ENCODE measurements around the gene CD247.

Gene CD247

DNA sequence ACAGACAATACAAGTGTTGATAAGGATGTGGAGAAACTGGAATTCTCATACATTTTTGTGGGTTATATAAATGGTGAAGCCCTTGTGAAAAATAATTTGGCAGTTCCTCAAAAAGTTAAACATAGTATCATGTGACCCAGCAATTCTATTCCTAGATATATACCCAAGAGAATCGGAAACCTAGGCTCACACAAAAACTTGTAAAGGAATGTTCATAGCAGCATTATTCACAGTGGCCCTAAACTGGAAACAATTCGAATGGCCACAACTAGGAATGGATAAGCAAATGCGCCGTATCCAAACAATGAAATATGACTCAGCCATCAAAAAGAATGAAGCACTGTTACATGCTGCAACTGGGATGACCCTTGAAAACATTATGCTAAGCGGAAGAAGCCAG, 3.9 kb upstream of the CD247 start:
- Histone ChIP-seq H3K4me1 (ENCODE audit: control insufficient read depth, insufficient read depth, low read length) (peaks cover 8% of the 10 kb centered on the region; the same call in 1 of the 2 replicates), H3K4me3 (ENCODE audit: low read depth, low read length) (no peak overlapping the region), H3K9me3 (ENCODE audit: control insufficient read depth, insufficient read depth, low read depth, low read length) (no peaks in the 10 kb centered on the region), H3K27ac (ENCODE audit: low read depth, low read length) (no peak overlapping the region), H3K9ac (ENCODE audit: low read length) (no peak overlapping the region), H3K36me3 (ENCODE audit: control insufficient read depth, insufficient read depth, low read length) (no peaks in the 10 kb centered on the region), H3K27me3 (ENCODE audit: control insufficient read depth, insufficient read depth, low read length) (peaks cover 13% of the 10 kb centered on the region; the same call in 1 of the 2 replicates)

DNA sequence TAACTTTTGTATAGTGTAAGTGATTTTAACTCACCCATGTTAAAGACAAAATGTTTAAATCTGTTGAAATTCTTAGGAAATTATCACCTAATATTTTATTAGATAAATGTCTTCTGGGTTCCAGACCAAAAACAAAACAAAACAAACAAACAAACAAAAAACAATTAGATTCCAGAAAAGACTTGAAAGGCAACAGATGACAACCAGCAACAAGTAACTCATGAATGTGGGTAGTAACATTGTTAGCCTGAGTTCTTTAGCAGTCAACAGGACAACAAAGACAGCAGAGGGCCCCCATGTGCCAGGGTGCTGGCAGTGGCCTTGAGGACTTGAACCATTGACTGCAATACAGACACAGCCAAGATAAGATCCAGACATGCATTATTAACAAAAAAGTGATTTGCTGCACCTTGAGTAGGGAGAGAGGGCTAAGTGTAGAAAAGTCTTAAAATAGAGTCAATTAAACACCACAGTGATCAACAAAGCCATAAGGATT, 2.4 kb upstream of the CD247 start:
- Histone ChIP-seq H3K27ac (ENCODE audit: low read depth, low read length) (no peak overlapping the region), H3K9me3 (ENCODE audit: control insufficient read depth, insufficient read depth, low read depth, low read length) (no peaks in the 10 kb centered on the region), H3K36me3 (ENCODE audit: control insufficient read depth, insufficient read depth, low read length) (no peaks in the 10 kb centered on the region), H3K27me3 (ENCODE audit: control insufficient read depth, insufficient read depth, low read length) (peaks cover 3% of the 10 kb centered on the region; the same call in 1 of the 2 replicates), H3K4me3 (ENCODE audit: low read depth, low read length) (no peak overlapping the region), H3K4me1 (ENCODE audit: control insufficient read depth, insufficient read depth, low read length) (no peaks in the 10 kb centered on the region), H3K9ac (ENCODE audit: low read length) (no peak overlapping the region)

DNA sequence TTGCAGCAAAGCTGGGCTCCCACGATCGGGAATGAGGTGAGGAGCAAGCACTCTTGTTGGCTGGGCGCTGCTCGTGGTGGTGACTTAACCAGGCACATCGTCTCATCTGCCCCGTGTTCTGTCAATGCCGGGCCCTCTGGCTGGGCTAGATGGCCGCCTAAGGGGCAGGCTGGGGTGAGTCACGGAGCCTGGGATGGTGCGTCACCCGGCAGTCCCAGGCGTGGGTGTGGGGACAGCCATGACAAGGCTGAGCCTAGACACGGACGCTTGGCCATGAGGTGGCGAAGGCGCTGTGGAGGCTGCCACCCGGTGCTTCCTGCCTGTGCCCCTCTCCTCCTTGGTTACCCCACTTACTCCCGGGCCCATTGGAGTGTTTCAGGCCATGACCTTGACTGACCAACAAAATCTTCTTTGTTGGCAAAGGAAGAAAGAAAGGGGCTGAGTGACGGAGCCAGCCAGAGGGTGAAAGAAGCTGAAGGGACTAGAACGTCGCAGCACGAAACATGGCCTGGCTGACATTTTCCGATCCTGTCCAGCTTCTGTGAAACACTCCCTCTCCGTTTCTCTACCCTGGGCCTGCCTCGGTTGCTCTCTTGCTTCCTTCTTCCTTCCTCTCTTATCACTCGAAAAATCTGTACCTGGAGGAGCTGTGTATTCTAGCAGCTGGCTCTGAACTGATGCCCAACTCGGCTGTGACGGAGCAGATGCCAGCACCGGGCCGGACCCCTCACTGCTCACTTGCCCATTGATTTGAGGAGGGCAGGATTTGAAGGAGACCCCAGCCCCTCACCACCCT, 596 bp downstream of the CD247 start:
- Histone ChIP-seq H3K9me3 (ENCODE audit: control insufficient read depth, insufficient read depth, low read depth, low read length) (no peaks in the 10 kb centered on the region), H3K27ac (ENCODE audit: low read depth, low read length) (no peak overlapping the region), H3K27me3 (ENCODE audit: control insufficient read depth, insufficient read depth, low read length) (peaks cover 3% of the 10 kb centered on the region; the same call in 1 of the 2 replicates), H3K9ac (ENCODE audit: low read length) (no peak overlapping the region), H3K4me3 (ENCODE audit: low read depth, low read length) (no peak overlapping the region), H3K36me3 (ENCODE audit: control insufficient read depth, insufficient read depth, low read length) (no peaks in the 10 kb centered on the region), H3K4me1 (ENCODE audit: control insufficient read depth, insufficient read depth, low read length) (no peaks in the 10 kb centered on the region)

DNA sequence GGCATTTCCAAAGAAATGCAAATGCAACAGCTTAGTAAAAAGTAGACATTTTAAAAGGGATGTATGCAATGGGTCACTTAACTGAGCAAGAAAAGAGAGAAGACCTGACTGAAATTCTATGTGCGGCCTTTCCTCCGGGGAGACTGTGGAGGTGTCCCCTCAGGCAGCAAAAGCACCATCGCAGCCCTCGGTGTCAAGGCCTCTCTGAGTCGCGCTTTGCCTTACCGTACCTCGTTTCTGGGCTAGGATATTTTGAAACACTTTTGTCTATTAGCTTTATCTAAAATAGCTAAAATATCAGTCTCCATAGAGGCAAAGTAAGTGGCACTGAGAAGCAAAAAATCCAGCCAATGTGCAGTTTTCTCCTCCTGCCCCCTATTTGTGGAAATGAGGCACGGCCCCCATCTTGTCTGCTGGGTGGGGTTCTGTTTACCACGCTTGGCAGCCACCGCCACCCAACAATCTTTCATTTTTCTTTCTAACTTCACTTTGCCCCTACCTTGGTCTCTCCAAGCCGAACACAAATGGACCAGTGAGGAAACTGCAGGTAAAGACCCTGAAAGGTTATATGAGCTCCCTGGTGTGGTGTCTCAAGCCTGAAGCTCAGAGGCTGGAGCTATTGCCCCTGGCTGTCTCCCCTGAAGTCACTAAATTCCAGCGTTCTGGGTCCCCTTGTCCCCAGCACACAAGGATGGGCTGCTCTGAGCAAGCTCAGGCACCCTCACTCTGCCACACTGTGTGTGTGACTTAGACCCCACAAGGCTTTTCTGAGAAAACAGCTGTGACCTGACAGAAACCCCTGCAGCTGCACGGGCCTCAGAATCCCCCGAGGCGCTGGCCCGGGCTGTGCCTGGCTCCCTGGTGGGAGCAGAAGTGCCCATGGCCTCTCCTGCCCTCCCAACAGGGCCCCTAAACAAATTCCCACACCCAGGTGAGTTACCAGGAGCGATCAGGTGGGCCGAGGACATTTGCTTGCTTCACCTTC, 1.6 kb downstream of the CD247 start:
- Histone ChIP-seq H3K27ac (ENCODE audit: low read depth, low read length) (no peak overlapping the region), H3K4me3 (ENCODE audit: low read depth, low read length) (no peak overlapping the region), H3K9me3 (ENCODE audit: control insufficient read depth, insufficient read depth, low read depth, low read length) (no peaks in the 10 kb centered on the region), H3K36me3 (ENCODE audit: control insufficient read depth, insufficient read depth, low read length) (no peaks in the 10 kb centered on the region), H3K4me1 (ENCODE audit: control insufficient read depth, insufficient read depth, low read length) (peaks cover 4% of the 10 kb centered on the region), H3K9ac (ENCODE audit: low read length) (no peak overlapping the region), H3K27me3 (ENCODE audit: control insufficient read depth, insufficient read depth, low read length) (peaks cover 3% of the 10 kb centered on the region; the same call in 1 of the 2 replicates)

DNA sequence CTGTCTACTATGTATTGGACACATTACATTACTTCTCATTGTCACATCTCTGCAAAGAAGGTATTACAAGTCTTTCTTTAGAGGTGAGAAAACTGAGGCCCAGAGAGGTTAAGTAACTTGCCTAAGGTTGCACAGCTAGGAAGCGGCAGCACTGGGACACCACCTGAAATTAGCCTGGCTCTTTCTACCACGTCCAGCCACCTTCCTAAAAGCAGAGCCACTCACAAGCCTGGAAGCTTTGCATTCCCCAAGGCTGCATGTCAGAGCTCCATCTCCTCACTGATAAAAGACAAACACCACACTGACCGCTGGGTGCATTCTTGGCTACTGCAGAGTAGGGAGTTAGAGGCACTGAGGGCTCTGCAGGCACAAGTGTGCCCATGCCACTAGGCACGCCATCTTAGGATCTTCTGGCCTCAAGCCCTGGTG, 2.4 kb downstream of the CD247 start:
- Histone ChIP-seq H3K36me3 (ENCODE audit: control insufficient read depth, insufficient read depth, low read length) (no peaks in the 10 kb centered on the region), H3K27me3 (ENCODE audit: control insufficient read depth, insufficient read depth, low read length) (peaks cover 3% of the 10 kb centered on the region; the same call in 1 of the 2 replicates), H3K9me3 (ENCODE audit: control insufficient read depth, insufficient read depth, low read depth, low read length) (no peaks in the 10 kb centered on the region), H3K4me3 (ENCODE audit: low read depth, low read length) (no peak overlapping the region), H3K9ac (ENCODE audit: low read length) (no peak overlapping the region), H3K4me1 (ENCODE audit: control insufficient read depth, insufficient read depth, low read length) (peaks cover 5% of the 10 kb centered on the region), H3K27ac (ENCODE audit: low read depth, low read length) (no peak overlapping the region)

DNA sequence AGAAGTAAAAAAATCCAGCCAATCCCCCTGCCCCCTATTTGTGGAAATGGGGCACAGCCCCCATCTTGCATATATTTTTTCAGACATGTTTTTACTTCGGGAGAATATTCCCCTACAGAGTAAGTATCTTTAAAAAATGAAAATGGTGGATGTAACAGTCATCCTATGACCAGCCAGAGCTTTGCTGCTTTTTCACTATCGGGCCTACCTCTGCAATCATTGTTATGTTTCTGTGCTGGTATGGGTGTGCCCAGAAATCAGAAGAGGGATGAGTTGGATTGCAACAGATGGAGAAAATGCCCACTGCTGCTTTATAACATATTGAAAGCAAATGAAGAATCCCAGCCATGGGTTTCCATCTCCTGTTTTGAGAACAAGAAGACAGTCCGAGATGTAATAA, 2.9 kb downstream of the CD247 start:
- Histone ChIP-seq H3K27ac (ENCODE audit: low read depth, low read length) (no peak overlapping the region), H3K9me3 (ENCODE audit: control insufficient read depth, insufficient read depth, low read depth, low read length) (no peaks in the 10 kb centered on the region), H3K9ac (ENCODE audit: low read length) (no peak overlapping the region), H3K27me3 (ENCODE audit: control insufficient read depth, insufficient read depth, low read length) (peaks cover 3% of the 10 kb centered on the region; the same call in 1 of the 2 replicates), H3K36me3 (ENCODE audit: control insufficient read depth, insufficient read depth, low read length) (no peaks in the 10 kb centered on the region), H3K4me1 (ENCODE audit: control insufficient read depth, insufficient read depth, low read length) (peaks cover 5% of the 10 kb centered on the region), H3K4me3 (ENCODE audit: low read depth, low read length) (no peak overlapping the region)

DNA sequence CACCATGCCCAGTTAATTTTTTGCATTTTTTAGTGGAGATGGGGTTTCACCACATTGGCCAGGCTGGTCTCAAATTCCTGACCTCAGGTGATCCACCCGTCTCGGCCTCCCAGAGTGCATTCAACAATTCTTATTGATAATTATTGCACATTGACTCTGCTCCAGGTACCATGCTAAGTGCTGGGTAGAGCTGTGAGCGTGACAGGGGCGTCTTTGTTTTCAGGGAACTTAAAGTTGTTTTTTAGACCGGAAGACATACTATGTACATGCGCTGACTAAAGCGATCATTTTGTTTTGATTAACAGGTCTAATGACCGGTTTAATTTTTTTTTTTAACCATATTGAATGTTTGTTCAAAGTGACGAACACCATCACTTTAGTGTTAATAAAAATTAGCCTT, 4.0 kb downstream of the CD247 start:
- H3K27ac ChIP-seq (ENCODE audit: low read depth, low read length) = no peak overlapping the region
- H3K4me1 ChIP-seq (ENCODE audit: control insufficient read depth, insufficient read depth, low read length) = peaks cover 5% of the 10 kb centered on the region
- H3K4me3 ChIP-seq (ENCODE audit: low read depth, low read length) = no peak overlapping the region
- no peaks in the 10 kb centered on the region for H3K9me3 ChIP-seq (ENCODE audit: control insufficient read depth, insufficient read depth, low read depth, low read length)
- no peaks in the 10 kb centered on the region for H3K36me3 ChIP-seq (ENCODE audit: control insufficient read depth, insufficient read depth, low read length)
- H3K9ac ChIP-seq (ENCODE audit: low read length) = no peak overlapping the region
- H3K27me3 ChIP-seq (ENCODE audit: control insufficient read depth, insufficient read depth, low read length) = peaks cover 3% of the 10 kb centered on the region; the same call in 1 of the 2 replicates

DNA sequence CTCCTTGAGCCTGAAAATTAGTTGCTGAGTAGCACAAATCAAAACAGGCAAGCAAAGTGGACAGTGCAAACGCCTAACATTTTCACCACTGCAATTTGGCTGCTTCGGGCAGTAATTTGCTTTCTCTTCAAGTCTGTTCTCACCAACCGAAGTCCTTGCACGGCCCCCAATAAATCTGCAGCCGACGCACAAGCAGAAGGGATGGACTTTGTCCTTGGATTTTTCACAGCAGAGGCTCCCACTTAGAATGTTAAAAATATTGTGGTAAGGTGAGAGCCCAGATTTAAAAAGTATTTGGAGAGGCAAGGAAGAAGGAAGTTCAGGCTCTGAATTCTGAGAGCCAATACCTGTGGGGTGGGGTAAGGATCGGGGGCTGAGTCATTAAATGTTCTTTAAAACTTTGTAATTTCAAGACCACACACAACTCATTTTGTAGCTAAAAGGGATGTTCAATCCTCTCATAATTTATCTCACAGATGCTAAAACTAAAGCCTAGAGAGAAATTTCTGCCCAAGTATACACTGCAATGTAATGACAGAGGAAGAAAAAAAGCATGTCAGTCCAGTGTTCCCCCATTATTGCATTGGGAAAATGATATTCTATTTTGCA, 6.2 kb downstream of the CD247 start:
- Histone ChIP-seq H3K27ac (ENCODE audit: low read depth, low read length) (no peak overlapping the region), H3K36me3 (ENCODE audit: control insufficient read depth, insufficient read depth, low read length) (no peaks in the 10 kb centered on the region)

DNA sequence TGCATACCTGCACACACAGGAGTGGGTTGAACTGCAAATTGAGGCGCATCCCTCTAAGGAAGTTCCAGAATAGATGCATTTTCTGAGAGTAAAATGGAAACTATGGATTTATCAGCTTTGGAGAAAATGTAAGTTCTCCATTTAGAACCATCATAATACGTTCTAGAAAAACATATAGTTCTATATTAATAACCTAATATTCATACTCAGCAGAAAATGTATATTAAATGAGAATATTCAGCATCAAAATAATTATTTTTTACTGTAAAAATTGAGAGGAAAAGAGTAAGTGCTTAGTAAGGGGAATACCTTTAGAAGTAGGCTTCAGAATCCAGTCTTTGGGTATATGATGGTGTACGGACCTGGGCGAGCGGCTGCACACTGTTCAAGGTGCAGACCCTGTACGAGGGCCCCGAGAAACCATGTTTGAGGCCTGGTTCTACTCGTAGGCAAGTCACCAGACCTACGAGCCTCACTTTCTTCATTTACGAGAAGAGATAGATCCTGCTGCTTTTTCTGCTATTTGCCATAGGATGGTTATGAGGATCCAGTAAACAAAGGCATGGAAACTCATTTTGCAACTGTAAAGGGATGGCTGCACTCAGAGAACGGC, 6.8 kb downstream of the CD247 start:
- Histone ChIP-seq H3K9me3 (ENCODE audit: control insufficient read depth, insufficient read depth, low read depth, low read length) (no peaks in the 10 kb centered on the region), H3K27ac (ENCODE audit: low read depth, low read length) (no peak overlapping the region), H3K4me3 (ENCODE audit: low read depth, low read length) (no peak overlapping the region), H3K4me1 (ENCODE audit: control insufficient read depth, insufficient read depth, low read length) (peaks cover 5% of the 10 kb centered on the region), H3K36me3 (ENCODE audit: control insufficient read depth, insufficient read depth, low read length) (no peaks in the 10 kb centered on the region), H3K27me3 (ENCODE audit: control insufficient read depth, insufficient read depth, low read length) (no peaks in the 10 kb centered on the region), H3K9ac (ENCODE audit: low read length) (no peak overlapping the region)

More for the DNA sequence above, 6.2 kb downstream of the CD247 start:
- Histone ChIP-seq H3K9ac (ENCODE audit: low read length) (no peak overlapping the region), H3K27me3 (ENCODE audit: control insufficient read depth, insufficient read depth, low read length) (no peaks in the 10 kb centered on the region), H3K9me3 (ENCODE audit: control insufficient read depth, insufficient read depth, low read depth, low read length) (no peaks in the 10 kb centered on the region), H3K4me1 (ENCODE audit: control insufficient read depth, insufficient read depth, low read length) (peaks cover 5% of the 10 kb centered on the region), H3K4me3 (ENCODE audit: low read depth, low read length) (no peak overlapping the region)

DNA sequence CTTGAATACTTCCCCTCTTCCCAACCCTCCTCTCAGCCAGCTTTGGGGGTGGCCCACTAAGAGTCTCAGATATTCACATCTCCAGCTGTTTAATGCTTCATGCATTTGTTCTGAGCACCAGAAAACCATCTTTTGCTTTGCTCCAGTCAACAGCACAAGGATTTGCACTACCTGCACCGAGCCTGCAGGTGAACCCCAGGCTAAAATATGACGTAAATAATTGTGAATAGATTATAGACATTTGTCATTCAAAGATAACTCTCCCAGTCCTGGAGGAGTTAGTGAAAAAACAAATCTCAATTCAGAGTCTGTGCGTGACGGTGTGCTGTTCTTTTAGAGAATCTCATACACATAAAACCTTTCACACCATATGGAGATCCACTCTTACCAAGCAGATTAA, 7.4 kb downstream of the CD247 start:
- no peak overlapping the region for H3K9ac ChIP-seq (ENCODE audit: low read length)
- no peak overlapping the region for H3K27ac ChIP-seq (ENCODE audit: low read depth, low read length)
- peaks cover 5% of the 10 kb centered on the region for H3K4me1 ChIP-seq (ENCODE audit: control insufficient read depth, insufficient read depth, low read length)
- H3K9me3 ChIP-seq (ENCODE audit: control insufficient read depth, insufficient read depth, low read depth, low read length) = no peaks in the 10 kb centered on the region
- no peak overlapping the region for H3K4me3 ChIP-seq (ENCODE audit: low read depth, low read length)
- no peaks in the 10 kb centered on the region for H3K27me3 ChIP-seq (ENCODE audit: control insufficient read depth, insufficient read depth, low read length)
- no peaks in the 10 kb centered on the region for H3K36me3 ChIP-seq (ENCODE audit: control insufficient read depth, insufficient read depth, low read length)

Measured in HUES6 (cell line).